NCI-H2196 treated with DMSO at 0.1 percent for 48 hours (cell line): ENCODE measurements around the gene HSPB6.
"Not testable (repeated sequence)": the region's sequence is repeated elsewhere in the genome, so short reads cannot be mapped to it uniquely, and the experiment has no call there.

ENCODE experiments used
- DNase-seq: peaks from one replicate; lab custom pipeline; 2025; ENCODE audit not compliant: unreplicated experiment; lab: John Stamatoyannopoulos, UW

HSPB6 gene

GRCh38 chr19:35786299-35787160 lies 29.7 kb upstream of the HSPB6 start:
- no peak for DNase-seq

GRCh38 chr19:35785339-35785627 lies 28.5 kb upstream of the HSPB6 start:
- no peak for DNase-seq

- DNase-seq: no peak
Measured at GRCh38 chr19:35784503-35785338, 27.9 kb upstream of the HSPB6 start.

GRCh38 chr19:35783469-35784434 lies 26.9 kb upstream of the HSPB6 start:
- no peak for DNase-seq

- DNase-seq: no peak
Measured at GRCh38 chr19:35782589-35782988, 25.8 kb upstream of the HSPB6 start.

- DNase-seq: no peak
Measured at GRCh38 chr19:35781650-35782049, 24.8 kb upstream of the HSPB6 start.

GRCh38 chr19:35780717-35781116 lies 23.9 kb upstream of the HSPB6 start:
- DNase-seq: no peak

GRCh38 chr19:35780058-35780457 lies 23.2 kb upstream of the HSPB6 start:
- DNase-seq: no peak

GRCh38 chr19:35779033-35779432 lies 22.2 kb upstream of the HSPB6 start:
- no peak for DNase-seq

- no peak for DNase-seq
Measured at GRCh38 chr19:35777961-35778360, 21.1 kb upstream of the HSPB6 start.

- DNase-seq: no peak
Measured at GRCh38 chr19:35777086-35777841, 20.4 kb upstream of the HSPB6 start.

GRCh38 chr19:35776102-35776788 lies 19.4 kb upstream of the HSPB6 start:
- DNase-seq: no peak

- DNase-seq: peak; percentile 98
Measured at GRCh38 chr19:35775298-35776101, 18.7 kb upstream of the HSPB6 start, which contains the start of gene ARHGAP33. Gene ARHGAP33, plus strand, starts transcription at chr19:35775564. Its CDS starts 95 bp downstream, at chr19:35775659.

GRCh38 chr19:35775046-35775297 lies 18.1 kb upstream of the HSPB6 start:
- no peak for DNase-seq

- DNase-seq: no peak
Measured at GRCh38 chr19:35774274-35775045, 17.6 kb upstream of the HSPB6 start.

GRCh38 chr19:35773020-35773806 lies 16.4 kb upstream of the HSPB6 start:
- no peak for DNase-seq

- not testable (repeated sequence) for DNase-seq
Measured at GRCh38 chr19:35772362-35772761, 15.5 kb upstream of the HSPB6 start.

GRCh38 chr19:35768082-35768421 lies 11.2 kb upstream of the HSPB6 start:
- DNase-seq: no peak
